ENCODE data around the gene IL33.

The IL33 gene

GRCh38 chr9:6305954-6306563, 90.5 kb downstream of the IL33 start:
- no peak for DNase-seq
